ENCODE results near the gene SYPL2. TPM values are rescaled to one million over a fixed set of nuclear protein-coding genes. Genes with fewer than 3 reads are reported as not detected.

Gene SYPL2
- polyA plus RNA-seq, 2 of the 4 experiments (the other 2 are of a cell fraction) = 0.04 to 0.05 TPM

DNA sequence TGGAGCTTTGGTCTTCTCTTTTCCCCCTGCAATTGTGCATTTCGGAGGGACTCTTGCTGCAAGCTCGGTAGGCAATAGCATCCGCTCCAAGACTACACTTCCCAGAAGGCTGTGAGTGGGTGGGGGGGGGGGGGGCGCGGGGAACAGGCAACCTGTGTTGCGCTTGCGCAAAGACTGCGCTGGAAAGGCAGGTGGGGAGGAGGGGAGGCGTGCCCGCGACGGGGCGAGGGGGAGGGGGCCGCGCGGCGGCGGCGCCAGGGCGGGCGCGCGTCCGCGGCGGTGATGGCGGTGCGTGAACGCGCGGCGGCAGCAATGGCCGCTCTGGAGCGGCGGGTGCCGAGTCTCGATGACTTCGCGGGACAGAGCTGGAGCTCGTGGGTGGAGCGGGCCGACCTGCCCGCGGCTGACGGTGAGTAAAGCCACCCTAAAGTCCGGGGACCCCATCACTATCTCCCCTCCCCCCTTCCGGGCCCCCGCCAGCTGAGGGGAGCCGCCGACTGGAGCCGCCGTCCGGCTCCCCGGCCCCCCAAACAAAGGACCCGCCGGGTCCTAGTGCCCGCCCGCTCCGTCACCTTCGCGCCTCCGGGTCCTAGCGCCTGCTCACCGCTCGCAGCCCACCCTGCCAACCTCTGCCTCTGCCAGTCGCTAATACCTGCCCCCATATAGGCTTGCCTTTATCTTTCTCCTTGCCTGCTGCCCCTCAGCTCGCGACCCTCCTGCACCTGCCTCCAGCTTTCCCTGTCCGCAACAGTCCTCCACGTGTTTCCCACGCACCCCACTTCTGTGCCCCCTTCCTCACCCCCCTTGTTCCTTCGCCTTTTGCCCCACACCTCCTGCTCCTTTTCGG, 17.5 kb downstream of the SYPL2 start, which contains the start of gene ATXN7L2 (continued):
- TF ChIP-seq, protein P1, sequence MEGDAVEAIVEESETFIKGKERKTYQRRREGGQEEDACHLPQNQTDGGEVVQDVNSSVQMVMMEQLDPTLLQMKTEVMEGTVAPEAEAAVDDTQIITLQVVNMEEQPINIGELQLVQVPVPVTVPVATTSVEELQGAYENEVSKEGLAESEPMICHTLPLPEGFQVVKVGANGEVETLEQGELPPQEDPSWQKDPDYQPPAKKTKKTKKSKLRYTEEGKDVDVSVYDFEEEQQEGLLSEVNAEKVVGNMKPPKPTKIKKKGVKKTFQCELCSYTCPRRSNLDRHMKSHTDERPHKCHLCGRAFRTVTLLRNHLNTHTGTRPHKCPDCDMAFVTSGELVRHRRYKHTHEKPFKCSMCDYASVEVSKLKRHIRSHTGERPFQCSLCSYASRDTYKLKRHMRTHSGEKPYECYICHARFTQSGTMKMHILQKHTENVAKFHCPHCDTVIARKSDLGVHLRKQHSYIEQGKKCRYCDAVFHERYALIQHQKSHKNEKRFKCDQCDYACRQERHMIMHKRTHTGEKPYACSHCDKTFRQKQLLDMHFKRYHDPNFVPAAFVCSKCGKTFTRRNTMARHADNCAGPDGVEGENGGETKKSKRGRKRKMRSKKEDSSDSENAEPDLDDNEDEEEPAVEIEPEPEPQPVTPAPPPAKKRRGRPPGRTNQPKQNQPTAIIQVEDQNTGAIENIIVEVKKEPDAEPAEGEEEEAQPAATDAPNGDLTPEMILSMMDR (IDR thresholded peaks at IDR 0.05) = no peak
- TF ChIP-seq FOSB (CRISPR knock-in tag; IDR thresholded peaks at IDR 0.05) (no peak), POLR2A (IDR thresholded peaks at IDR 0.05; ENCODE audit: low read length) (peak; percentile 92), SMC3 (IDR thresholded peaks at IDR 0.05) (no peak)

DNA sequence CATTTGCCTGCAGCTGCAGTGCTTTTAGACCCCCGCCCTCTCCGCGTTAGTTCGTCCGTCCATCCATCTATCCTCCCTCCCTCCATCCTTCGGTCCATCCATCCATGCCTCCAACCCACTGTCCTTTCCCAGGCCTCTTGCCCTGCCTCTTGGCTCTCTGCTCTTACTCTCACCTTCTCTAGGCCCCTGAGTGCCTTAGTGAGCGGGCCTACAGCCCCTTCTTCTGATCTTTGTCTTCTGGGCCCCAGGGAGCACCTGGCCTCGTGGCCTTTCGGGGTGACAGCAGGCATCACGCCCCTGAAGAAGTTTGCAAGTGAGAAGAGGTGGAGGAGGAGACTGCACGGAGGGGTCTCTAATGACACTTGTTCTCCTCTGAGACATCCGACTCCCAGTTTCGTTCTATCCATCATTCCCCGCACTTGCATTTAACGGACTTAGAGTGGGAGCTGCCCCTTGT, 18.2 kb downstream of the SYPL2 start:
- no peak for TF ChIP-seq FOXS1 (CRISPR knock-in tag; IDR thresholded peaks at IDR 0.05)
- no peak for TF ChIP-seq RCOR1 (IDR thresholded peaks at IDR 0.05; ENCODE audit: low read depth, low read length)
- TF ChIP-seq EHMT2 (IDR thresholded peaks at IDR 0.05; ENCODE audit: low read depth) = no peak
- TF ChIP-seq ESRRA (IDR thresholded peaks at IDR 0.05; ENCODE audit: borderline replicate concordance, low read length) = no peak
- no peak for TF ChIP-seq TP53 (CRISPR knock-in tag; IDR thresholded peaks at IDR 0.05)
- TF ChIP-seq SREBF2 (IDR thresholded peaks at IDR 0.05) = no peak
- no peak for TF ChIP-seq JUN (IDR thresholded peaks at IDR 0.05)
- TF ChIP-seq, protein P2, sequence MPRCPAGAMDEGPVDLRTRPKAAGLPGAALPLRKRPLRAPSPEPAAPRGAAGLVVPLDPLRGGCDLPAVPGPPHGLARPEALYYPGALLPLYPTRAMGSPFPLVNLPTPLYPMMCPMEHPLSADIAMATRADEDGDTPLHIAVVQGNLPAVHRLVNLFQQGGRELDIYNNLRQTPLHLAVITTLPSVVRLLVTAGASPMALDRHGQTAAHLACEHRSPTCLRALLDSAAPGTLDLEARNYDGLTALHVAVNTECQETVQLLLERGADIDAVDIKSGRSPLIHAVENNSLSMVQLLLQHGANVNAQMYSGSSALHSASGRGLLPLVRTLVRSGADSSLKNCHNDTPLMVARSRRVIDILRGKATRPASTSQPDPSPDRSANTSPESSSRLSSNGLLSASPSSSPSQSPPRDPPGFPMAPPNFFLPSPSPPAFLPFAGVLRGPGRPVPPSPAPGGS (IDR thresholded peaks at IDR 0.05) = no peak
- TF ChIP-seq CBX2 (IDR thresholded peaks at IDR 0.05; ENCODE audit: borderline replicate concordance, low read depth) = no peak
- TF ChIP-seq, protein P3, sequence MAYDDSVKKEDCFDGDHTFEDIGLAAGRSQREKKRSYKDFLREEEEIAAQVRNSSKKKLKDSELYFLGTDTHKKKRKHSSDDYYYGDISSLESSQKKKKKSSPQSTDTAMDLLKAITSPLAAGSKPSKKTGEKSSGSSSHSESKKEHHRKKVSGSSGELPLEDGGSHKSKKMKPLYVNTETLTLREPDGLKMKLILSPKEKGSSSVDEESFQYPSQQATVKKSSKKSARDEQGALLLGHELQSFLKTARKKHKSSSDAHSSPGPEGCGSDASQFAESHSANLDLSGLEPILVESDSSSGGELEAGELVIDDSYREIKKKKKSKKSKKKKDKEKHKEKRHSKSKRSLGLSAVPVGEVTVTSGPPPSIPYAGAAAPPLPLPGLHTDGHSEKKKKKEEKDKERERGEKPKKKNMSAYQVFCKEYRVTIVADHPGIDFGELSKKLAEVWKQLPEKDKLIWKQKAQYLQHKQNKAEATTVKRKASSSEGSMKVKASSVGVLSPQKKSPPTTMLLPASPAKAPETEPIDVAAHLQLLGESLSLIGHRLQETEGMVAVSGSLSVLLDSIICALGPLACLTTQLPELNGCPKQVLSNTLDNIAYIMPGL (CRISPR knock-in tag; IDR thresholded peaks at IDR 0.05; ENCODE audit: borderline replicate concordance) = no peak
- no peak for TF ChIP-seq NPAS2 (CRISPR knock-in tag; IDR thresholded peaks at IDR 0.05; ENCODE audit: borderline replicate concordance)
- TF ChIP-seq, protein P4, sequence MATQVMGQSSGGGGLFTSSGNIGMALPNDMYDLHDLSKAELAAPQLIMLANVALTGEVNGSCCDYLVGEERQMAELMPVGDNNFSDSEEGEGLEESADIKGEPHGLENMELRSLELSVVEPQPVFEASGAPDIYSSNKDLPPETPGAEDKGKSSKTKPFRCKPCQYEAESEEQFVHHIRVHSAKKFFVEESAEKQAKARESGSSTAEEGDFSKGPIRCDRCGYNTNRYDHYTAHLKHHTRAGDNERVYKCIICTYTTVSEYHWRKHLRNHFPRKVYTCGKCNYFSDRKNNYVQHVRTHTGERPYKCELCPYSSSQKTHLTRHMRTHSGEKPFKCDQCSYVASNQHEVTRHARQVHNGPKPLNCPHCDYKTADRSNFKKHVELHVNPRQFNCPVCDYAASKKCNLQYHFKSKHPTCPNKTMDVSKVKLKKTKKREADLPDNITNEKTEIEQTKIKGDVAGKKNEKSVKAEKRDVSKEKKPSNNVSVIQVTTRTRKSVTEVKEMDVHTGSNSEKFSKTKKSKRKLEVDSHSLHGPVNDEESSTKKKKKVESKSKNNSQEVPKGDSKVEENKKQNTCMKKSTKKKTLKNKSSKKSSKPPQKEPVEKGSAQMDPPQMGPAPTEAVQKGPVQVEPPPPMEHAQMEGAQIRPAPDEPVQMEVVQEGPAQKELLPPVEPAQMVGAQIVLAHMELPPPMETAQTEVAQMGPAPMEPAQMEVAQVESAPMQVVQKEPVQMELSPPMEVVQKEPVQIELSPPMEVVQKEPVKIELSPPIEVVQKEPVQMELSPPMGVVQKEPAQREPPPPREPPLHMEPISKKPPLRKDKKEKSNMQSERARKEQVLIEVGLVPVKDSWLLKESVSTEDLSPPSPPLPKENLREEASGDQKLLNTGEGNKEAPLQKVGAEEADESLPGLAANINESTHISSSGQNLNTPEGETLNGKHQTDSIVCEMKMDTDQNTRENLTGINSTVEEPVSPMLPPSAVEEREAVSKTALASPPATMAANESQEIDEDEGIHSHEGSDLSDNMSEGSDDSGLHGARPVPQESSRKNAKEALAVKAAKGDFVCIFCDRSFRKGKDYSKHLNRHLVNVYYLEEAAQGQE (IDR thresholded peaks at IDR 0.05) = no peak
- no peak for TF ChIP-seq ZC3H11A (IDR thresholded peaks at IDR 0.05)
- no peak for TF ChIP-seq GATA3 (IDR thresholded peaks at IDR 0.05; ENCODE audit: borderline replicate concordance)
- no peak for TF ChIP-seq RAD21 (conservative IDR thresholded peaks at IDR 0.05 in 1 of 2, IDR thresholded peaks at IDR 0.05 in 1 of 2)
- TF ChIP-seq EP300 (IDR thresholded peaks at IDR 0.05) = no peak
- TF ChIP-seq MAZ (IDR thresholded peaks at IDR 0.05; ENCODE audit: borderline replicate concordance, low read depth, low read length) = no peak
- no peak for TF ChIP-seq RFX5 (IDR thresholded peaks at IDR 0.05)
- Histone ChIP-seq H3K4me3 (peak overlapping the region; percentile 60), H3K4me1 (peaks cover 6% of the 10 kb centered on the region; the same call in 2 of the 3 replicates), H3K27ac (peak overlapping the region; percentile 96 to 99), H3K9me3 (no peaks in the 10 kb centered on the region), H3K4me2 (peak overlapping the region; percentile 91)
- ATAC-seq (peak in 1 of 2 experiments; percentile 10; a peak in 3 of 6 replicates), DNase-seq (ENCODE audit: low read depth in 1 of 2, low spot score in 1 of 2) (no peak), FAIRE-seq (no peak)
- WGBS (ENCODE audit: missing lambda C conversion rate) = 59% methylated on average over 15 of the region's 15 CpGs
- ChIA-PET CTCF (interaction anchor here (0.8 to 23.6 kb wide), 6 partner anchors 9 to 47 kb away, joined by 3 to 749 read pairs (median 14); partner anchors contain the start of genes CYB561D1 and GPR61), POLR2A (interaction anchor here (1.1 to 2.2 kb wide), 3 partner anchors 9 to 46 kb away, joined by 3 to 9 read pairs (median 6); partner anchors contain the start of gene CYB561D1)
